GM23338 (cell line): ENCODE results near the gene MAOB. TPM values are rescaled to one million over a fixed set of nuclear protein-coding genes. Genes with fewer than 3 reads are reported as not detected.

Source experiments
- ATAC-seq: fragments of 200-7000 bp; cut with Tn5 transposase; 3 replicates; pipeline ENCODE4 v1.9.1; 2020
- DNase-seq: peaks from one replicate; pipeline ENCODE4 v3.0.0-alpha.2; 2015; ENCODE audit warnings: low spot score
- H2AFZ ChIP-seq: fragments of 200-600 bp; sonication (generic); 2 replicates; pipeline ENCODE4 v1.8.0; 2016; ENCODE audit warnings: antibody characterized with exemption, mild to moderate bottlenecking, moderate library complexity
- H3F3A ChIP-seq: fragments of 200-600 bp; sonication (generic); replicated peaks from 2 replicates; pipeline ENCODE4 v1.8.0; 2017; ENCODE audit warnings: antibody characterized with exemption, mixed run types, low read depth
- H3K27ac ChIP-seq: fragments of 200-600 bp; sonication (generic); 2 replicates; pipeline ENCODE4 v1.6.1; 2016; ENCODE audit warnings: low read depth
- H3K27me3 ChIP-seq: fragments of 200-600 bp; sonication (generic); 2 replicates; pipeline ENCODE4 v1.8.0; 2016; ENCODE audit warnings: mild to moderate bottlenecking, mixed run types, moderate library complexity; ENCODE audit not compliant: insufficient read depth
- H3K36me3 ChIP-seq: fragments of 200-600 bp; sonication (generic); 2 replicates; pipeline ENCODE4 v1.8.0; 2016; ENCODE audit warnings: mild to moderate bottlenecking; ENCODE audit not compliant: insufficient read depth
- H3K4me1 ChIP-seq: fragments of 200-600 bp; sonication (generic); 2 replicates; pipeline ENCODE4 v1.8.0; 2016; ENCODE audit warnings: mild to moderate bottlenecking, moderate library complexity; ENCODE audit not compliant: insufficient read depth
- H3K4me2 ChIP-seq: fragments of 200-600 bp; sonication (generic); 2 replicates; pipeline ENCODE4 v1.7.1; 2017; ENCODE audit warnings: mixed run types
- H3K4me3 ChIP-seq: fragments of 200-600 bp; sonication (generic); 2 replicates; pipeline ENCODE4 v1.6.1; 2016; ENCODE audit warnings: mixed run types
- H3K79me2 ChIP-seq: fragments of 200-600 bp; sonication (generic); replicated peaks from 2 replicates; pipeline ENCODE4 v1.8.0; 2017; ENCODE audit warnings: mild to moderate bottlenecking; ENCODE audit not compliant: insufficient read depth
- H3K9me2 ChIP-seq: fragments of 200-600 bp; sonication (generic); 2 replicates; pipeline ENCODE4 v1.8.0; 2017; ENCODE audit not compliant: insufficient read depth
- H4K20me1 ChIP-seq: fragments of 200-600 bp; sonication (generic); replicated peaks from 2 replicates; pipeline ENCODE4 v1.8.0; 2017; ENCODE audit warnings: mild to moderate bottlenecking; ENCODE audit not compliant: insufficient read depth
- H3K27ac Mint-ChIP-seq: 2 replicates; pipeline ENCODE4 v1.8.0; 2020; ENCODE audit warnings: inconsistent platforms, mild to moderate bottlenecking, moderate library complexity, mixed read lengths
- H3K27me3 Mint-ChIP-seq: 3 replicates; pipeline ENCODE4 v1.8.0; 2022; ENCODE audit warnings: low read depth, mild to moderate bottlenecking, moderate library complexity, mixed read lengths, inconsistent platforms; ENCODE audit not compliant: insufficient read depth, poor library complexity
- H3K36me3 Mint-ChIP-seq: 3 replicates; pipeline ENCODE4 v1.8.0; 2021; ENCODE audit warnings: low read depth, mild to moderate bottlenecking, inconsistent platforms, moderate library complexity, mixed read lengths
- H3K4me1 Mint-ChIP-seq: 3 replicates; pipeline ENCODE4 v1.8.0; 2020; ENCODE audit warnings: mild to moderate bottlenecking, inconsistent platforms, mixed read lengths
- H3K4me3 Mint-ChIP-seq: 3 replicates; pipeline ENCODE4 v1.8.0; 2021; ENCODE audit warnings: moderate library complexity, mild to moderate bottlenecking, inconsistent platforms, mixed read lengths
- H3K9me3 Mint-ChIP-seq: 3 replicates; pipeline ENCODE4 v1.8.0; 2020; ENCODE audit warnings: moderate library complexity, mild to moderate bottlenecking, inconsistent platforms, mixed read lengths
- CREB1 ChIP-seq: fragments of 250-450 bp; sonication (Bioruptor Pico); IDR thresholded peaks from 2 replicates; pipeline ENCODE4 v1.5.0; 2020; ENCODE audit warnings: low read depth, mild to moderate bottlenecking, moderate library complexity
- EZH2 ChIP-seq: fragments of 200-600 bp; sonication (generic); IDR thresholded peaks from one replicate; pipeline ENCODE4 v1.8.0; 2017; ENCODE audit warnings: antibody characterized with exemption, mild to moderate bottlenecking, low read depth; ENCODE audit not compliant: unreplicated experiment
- EZH2phosphoT487 ChIP-seq: fragments of 200-600 bp; sonication (generic); IDR thresholded peaks from one replicate; pipeline ENCODE4 v1.8.1; 2018; ENCODE audit warnings: antibody characterized with exemption; ENCODE audit not compliant: unreplicated experiment
- JUNB ChIP-seq: IDR thresholded peaks from one replicate; pipeline ENCODE4 v1.6.1; 2016; ENCODE audit warnings: antibody characterized with exemption; ENCODE audit not compliant: unreplicated experiment
- NANOG ChIP-seq: IDR thresholded peaks from 2 replicates; pipeline ENCODE4 v1.6.1; 2016; ENCODE audit warnings: antibody characterized with exemption, borderline replicate concordance
- POLR2AphosphoS5 ChIP-seq: IDR thresholded peaks from 2 replicates; pipeline ENCODE4 v1.6.1; 2016; ENCODE audit warnings: antibody characterized with exemption, low read depth
- STAT1 ChIP-seq: IDR thresholded peaks from one replicate; pipeline ENCODE4 v1.6.1; 2016; ENCODE audit warnings: antibody characterized with exemption; ENCODE audit not compliant: unreplicated experiment
- ZNF114 ChIP-seq: fragments of 250-450 bp; sonication (Bioruptor Pico); IDR thresholded peaks from 2 replicates; pipeline ENCODE4 v1.5.0; 2020; ENCODE audit warnings: mild to moderate bottlenecking, moderate library complexity
- ZNF331 ChIP-seq: fragments of 250-450 bp; sonication (Bioruptor Pico); IDR thresholded peaks from 2 replicates; pipeline ENCODE4 v1.5.0; 2020; ENCODE audit warnings: low read depth, mild to moderate bottlenecking, moderate library complexity
- long read RNA-seq: library from polyadenylated mRNA; unstranded; transcript quantifications from one replicate; pipeline ENCODE4 v2.0.0, GENCODE V29; 2020; ENCODE audit not compliant: unreplicated experiment
- polyA plus RNA-seq: library from polyadenylated mRNA; unstranded; fragments of >200 nt; fragmentation: Nextera tagmentation; extraction: Ambion mirVana; gene quantifications from 2 replicates; pipeline ENCODE4 v1.2.1, GENCODE V29; 2016
- total RNA-seq: library from RNA; depleted of rRNA; stranded (reverse); fragments of >200 nt; shearing (Covaris generic); gene quantifications from 2 replicates; pipeline ENCODE4 v1.2.3, GENCODE V29; 2014; rRNA removed
- TF ChIP-seq, protein P1 (sequence below): fragments of 250-450 bp; sonication (Bioruptor Pico); IDR thresholded peaks from 2 replicates; pipeline ENCODE4 v1.5.0; 2020; ENCODE audit warnings: mild to moderate bottlenecking, moderate library complexity
- TF ChIP-seq, protein P2 (sequence below), 2 experiments: fragments of 200-600 bp in 1 of 2; sonication (generic) in 1 of 2; conservative IDR thresholded peaks; 2 replicates each; pipeline versions ENCODE4 v1.5.1 to v1.6.1; 2016 to 2017; ENCODE audit warnings: antibody characterized with exemption in 2 of 2, low read depth in 2 of 2, mild to moderate bottlenecking in 2 of 2, moderate library complexity in 1 of 2
- TF ChIP-seq, protein P3 (sequence below): IDR thresholded peaks from 2 replicates; pipeline ENCODE4 v1.6.1; 2016; ENCODE audit warnings: antibody characterized with exemption
- TF ChIP-seq, protein P4 (sequence below): IDR thresholded peaks from one replicate; pipeline ENCODE4 v1.6.1; 2018; ENCODE audit warnings: antibody characterized with exemption; ENCODE audit not compliant: unreplicated experiment

Gene MAOB
- total RNA-seq: 0.39 and 1.0 TPM in 2 replicates
- 1.1 and 1.3 TPM in 2 replicates for polyA plus RNA-seq
- long read RNA-seq, partial matches to known transcripts: 0 of 1 reads
- long read RNA-seq, other reads (novel, unspliced or antisense): 0 of 1 reads

DNA sequence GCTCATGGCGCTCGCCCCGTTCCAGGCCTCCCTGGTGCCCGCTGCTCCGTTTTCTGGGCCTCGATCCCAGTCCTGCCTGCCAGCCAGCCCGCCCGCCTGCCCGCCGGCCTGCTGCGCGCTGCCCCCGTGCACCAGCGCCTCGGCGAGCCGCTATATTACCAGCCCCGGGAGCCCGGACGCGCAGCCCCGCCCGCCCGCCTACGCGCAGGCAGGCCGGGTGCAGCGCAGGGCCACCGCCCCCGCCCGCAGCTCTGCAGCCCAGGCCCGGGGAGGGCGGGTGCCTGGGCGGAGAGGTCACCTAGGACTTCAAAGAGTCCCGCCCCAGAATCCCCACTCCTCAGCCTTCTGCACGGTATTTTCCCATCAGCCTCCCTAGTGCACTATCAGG is at the start of gene MAOB:
MAOB (minus strand) TSS at position 157 of the 388 bp plus-strand sequence; CDS start at position 6, 151 bp downstream.
- peak within 1 kb of the TSS; percentile 72; the same call in 1 of the 2 replicates for H2AFZ ChIP-seq
- H4K20me1 ChIP-seq: no peaks in the 10 kb centered on the region
- no peaks in the 10 kb centered on the region for H3K36me3 ChIP-seq
- Mint-ChIP-seq H3K27me3 (peaks cover 8% of the 10 kb centered on the region), H3K9me3 (no peaks in the 10 kb centered on the region), H3K4me3 (peak within 1 kb of the TSS; percentile 67), H3K36me3 (no peaks in the 10 kb centered on the region), H3K4me1 (peaks cover 5% of the 10 kb centered on the region; the same call in 2 of the 3 replicates), H3K27ac (no peak within 1 kb of the TSS)
- H3K79me2 ChIP-seq: no peaks in the 10 kb centered on the region
- H3K9me2 ChIP-seq: no peaks in the 10 kb centered on the region
- no peaks in the 10 kb centered on the region for H3K4me1 ChIP-seq
- H3K27ac ChIP-seq: no peak within 1 kb of the TSS
- TF ChIP-seq CREB1 (CRISPR knock-in tag) (no peak), NANOG (no peak), ZNF331 (CRISPR knock-in tag) (no peak), JUNB (no peak), STAT1 (no peak), ZNF114 (no peak), POLR2AphosphoS5 (no peak), EZH2 (no peak), EZH2phosphoT487 (no peak)
- TF ChIP-seq, protein P1, sequence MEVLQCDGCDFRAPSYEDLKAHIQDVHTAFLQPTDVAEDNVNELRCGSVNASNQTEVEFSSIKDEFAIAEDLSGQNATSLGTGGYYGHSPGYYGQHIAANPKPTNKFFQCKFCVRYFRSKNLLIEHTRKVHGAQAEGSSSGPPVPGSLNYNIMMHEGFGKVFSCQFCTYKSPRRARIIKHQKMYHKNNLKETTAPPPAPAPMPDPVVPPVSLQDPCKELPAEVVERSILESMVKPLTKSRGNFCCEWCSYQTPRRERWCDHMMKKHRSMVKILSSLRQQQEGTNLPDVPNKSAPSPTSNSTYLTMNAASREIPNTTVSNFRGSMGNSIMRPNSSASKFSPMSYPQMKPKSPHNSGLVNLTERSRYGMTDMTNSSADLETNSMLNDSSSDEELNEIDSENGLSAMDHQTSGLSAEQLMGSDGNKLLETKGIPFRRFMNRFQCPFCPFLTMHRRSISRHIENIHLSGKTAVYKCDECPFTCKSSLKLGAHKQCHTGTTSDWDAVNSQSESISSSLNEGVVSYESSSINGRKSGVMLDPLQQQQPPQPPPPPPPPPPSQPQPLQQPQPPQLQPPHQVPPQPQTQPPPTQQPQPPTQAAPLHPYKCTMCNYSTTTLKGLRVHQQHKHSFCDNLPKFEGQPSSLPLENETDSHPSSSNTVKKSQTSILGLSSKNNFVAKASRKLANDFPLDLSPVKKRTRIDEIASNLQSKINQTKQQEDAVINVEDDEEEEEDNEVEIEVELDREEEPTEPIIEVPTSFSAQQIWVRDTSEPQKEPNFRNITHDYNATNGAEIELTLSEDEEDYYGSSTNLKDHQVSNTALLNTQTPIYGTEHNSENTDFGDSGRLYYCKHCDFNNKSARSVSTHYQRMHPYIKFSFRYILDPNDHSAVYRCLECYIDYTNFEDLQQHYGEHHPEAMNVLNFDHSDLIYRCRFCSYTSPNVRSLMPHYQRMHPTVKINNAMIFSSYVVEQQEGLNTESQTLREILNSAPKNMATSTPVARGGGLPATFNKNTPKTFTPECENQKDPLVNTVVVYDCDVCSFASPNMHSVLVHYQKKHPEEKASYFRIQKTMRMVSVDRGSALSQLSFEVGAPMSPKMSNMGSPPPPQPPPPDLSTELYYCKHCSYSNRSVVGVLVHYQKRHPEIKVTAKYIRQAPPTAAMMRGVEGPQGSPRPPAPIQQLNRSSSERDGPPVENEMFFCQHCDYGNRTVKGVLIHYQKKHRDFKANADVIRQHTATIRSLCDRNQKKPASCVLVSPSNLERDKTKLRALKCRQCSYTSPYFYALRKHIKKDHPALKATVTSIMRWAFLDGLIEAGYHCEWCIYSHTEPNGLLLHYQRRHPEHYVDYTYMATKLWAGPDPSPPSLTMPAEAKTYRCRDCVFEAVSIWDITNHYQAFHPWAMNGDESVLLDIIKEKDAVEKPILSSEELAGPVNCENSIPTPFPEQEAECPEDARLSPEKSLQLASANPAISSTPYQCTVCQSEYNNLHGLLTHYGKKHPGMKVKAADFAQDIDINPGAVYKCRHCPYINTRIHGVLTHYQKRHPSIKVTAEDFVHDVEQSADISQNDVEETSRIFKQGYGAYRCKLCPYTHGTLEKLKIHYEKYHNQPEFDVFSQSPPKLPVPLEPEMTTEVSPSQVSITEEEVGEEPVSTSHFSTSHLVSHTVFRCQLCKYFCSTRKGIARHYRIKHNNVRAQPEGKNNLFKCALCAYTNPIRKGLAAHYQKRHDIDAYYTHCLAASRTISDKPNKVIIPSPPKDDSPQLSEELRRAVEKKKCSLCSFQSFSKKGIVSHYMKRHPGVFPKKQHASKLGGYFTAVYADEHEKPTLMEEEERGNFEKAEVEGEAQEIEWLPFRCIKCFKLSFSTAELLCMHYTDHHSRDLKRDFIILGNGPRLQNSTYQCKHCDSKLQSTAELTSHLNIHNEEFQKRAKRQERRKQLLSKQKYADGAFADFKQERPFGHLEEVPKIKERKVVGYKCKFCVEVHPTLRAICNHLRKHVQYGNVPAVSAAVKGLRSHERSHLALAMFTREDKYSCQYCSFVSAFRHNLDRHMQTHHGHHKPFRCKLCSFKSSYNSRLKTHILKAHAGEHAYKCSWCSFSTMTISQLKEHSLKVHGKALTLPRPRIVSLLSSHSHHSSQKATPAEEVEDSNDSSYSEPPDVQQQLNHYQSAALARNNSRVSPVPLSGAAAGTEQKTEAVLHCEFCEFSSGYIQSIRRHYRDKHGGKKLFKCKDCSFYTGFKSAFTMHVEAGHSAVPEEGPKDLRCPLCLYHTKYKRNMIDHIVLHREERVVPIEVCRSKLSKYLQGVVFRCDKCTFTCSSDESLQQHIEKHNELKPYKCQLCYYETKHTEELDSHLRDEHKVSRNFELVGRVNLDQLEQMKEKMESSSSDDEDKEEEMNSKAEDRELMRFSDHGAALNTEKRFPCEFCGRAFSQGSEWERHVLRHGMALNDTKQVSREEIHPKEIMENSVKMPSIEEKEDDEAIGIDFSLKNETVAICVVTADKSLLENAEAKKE (CRISPR knock-in tag): no peak
- TF ChIP-seq, protein P2, sequence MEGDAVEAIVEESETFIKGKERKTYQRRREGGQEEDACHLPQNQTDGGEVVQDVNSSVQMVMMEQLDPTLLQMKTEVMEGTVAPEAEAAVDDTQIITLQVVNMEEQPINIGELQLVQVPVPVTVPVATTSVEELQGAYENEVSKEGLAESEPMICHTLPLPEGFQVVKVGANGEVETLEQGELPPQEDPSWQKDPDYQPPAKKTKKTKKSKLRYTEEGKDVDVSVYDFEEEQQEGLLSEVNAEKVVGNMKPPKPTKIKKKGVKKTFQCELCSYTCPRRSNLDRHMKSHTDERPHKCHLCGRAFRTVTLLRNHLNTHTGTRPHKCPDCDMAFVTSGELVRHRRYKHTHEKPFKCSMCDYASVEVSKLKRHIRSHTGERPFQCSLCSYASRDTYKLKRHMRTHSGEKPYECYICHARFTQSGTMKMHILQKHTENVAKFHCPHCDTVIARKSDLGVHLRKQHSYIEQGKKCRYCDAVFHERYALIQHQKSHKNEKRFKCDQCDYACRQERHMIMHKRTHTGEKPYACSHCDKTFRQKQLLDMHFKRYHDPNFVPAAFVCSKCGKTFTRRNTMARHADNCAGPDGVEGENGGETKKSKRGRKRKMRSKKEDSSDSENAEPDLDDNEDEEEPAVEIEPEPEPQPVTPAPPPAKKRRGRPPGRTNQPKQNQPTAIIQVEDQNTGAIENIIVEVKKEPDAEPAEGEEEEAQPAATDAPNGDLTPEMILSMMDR (conservative IDR thresholded peaks at IDR 0.05; ENCODE audit: low read depth in 2 of 2): no peak
- TF ChIP-seq, protein P3, sequence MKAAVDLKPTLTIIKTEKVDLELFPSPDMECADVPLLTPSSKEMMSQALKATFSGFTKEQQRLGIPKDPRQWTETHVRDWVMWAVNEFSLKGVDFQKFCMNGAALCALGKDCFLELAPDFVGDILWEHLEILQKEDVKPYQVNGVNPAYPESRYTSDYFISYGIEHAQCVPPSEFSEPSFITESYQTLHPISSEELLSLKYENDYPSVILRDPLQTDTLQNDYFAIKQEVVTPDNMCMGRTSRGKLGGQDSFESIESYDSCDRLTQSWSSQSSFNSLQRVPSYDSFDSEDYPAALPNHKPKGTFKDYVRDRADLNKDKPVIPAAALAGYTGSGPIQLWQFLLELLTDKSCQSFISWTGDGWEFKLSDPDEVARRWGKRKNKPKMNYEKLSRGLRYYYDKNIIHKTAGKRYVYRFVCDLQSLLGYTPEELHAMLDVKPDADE: no peak
- TF ChIP-seq, protein P4, sequence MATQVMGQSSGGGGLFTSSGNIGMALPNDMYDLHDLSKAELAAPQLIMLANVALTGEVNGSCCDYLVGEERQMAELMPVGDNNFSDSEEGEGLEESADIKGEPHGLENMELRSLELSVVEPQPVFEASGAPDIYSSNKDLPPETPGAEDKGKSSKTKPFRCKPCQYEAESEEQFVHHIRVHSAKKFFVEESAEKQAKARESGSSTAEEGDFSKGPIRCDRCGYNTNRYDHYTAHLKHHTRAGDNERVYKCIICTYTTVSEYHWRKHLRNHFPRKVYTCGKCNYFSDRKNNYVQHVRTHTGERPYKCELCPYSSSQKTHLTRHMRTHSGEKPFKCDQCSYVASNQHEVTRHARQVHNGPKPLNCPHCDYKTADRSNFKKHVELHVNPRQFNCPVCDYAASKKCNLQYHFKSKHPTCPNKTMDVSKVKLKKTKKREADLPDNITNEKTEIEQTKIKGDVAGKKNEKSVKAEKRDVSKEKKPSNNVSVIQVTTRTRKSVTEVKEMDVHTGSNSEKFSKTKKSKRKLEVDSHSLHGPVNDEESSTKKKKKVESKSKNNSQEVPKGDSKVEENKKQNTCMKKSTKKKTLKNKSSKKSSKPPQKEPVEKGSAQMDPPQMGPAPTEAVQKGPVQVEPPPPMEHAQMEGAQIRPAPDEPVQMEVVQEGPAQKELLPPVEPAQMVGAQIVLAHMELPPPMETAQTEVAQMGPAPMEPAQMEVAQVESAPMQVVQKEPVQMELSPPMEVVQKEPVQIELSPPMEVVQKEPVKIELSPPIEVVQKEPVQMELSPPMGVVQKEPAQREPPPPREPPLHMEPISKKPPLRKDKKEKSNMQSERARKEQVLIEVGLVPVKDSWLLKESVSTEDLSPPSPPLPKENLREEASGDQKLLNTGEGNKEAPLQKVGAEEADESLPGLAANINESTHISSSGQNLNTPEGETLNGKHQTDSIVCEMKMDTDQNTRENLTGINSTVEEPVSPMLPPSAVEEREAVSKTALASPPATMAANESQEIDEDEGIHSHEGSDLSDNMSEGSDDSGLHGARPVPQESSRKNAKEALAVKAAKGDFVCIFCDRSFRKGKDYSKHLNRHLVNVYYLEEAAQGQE: no peak
- peak within 1 kb of the TSS; percentile 71 for H3K4me2 ChIP-seq
- H3K4me3 ChIP-seq: peak within 1 kb of the TSS; percentile 47
- H3K27me3 ChIP-seq: peaks cover 15% of the 10 kb centered on the region
- peak; percentile 57 for DNase-seq
- ATAC-seq: peak; percentile 96
- H3F3A ChIP-seq: no peaks in the 10 kb centered on the region
